ENCODE measurements around the gene ATP8A2.
"Not testable (repeated sequence)": the region's sequence is repeated elsewhere in the genome, so short reads cannot be mapped to it uniquely, and the experiment has no call there.

GRCh38 chr13:25790137-25790536 lies 418.4 kb downstream of the ATP8A2 start:
- TF ChIP-seq REST (IDR thresholded peaks at IDR 0.05; ENCODE audit: borderline replicate concordance); REST (CRISPR knock-in tag; IDR thresholded peaks at IDR 0.05; ENCODE audit: low read depth); YY1 (IDR thresholded peaks at IDR 0.05; ENCODE audit: borderline replicate concordance in 1 of 3, control insufficient read depth in 1 of 3, extremely low read depth in 1 of 3, insufficient read depth in 3 of 3, insufficient read length in 1 of 3, insufficient replicate concordance in 2 of 3, low read depth in 1 of 3, low read length in 2 of 3); ELF1 (tag; IDR thresholded peaks at IDR 0.05); CSDE1 (IDR thresholded peaks at IDR 0.05); KLF10 (CRISPR knock-in tag; IDR thresholded peaks at IDR 0.05); CTCF (IDR thresholded peaks at IDR 0.05 in 2 of 3, conservative IDR thresholded peaks at IDR 0.05 in 1 of 3; ENCODE audit: insufficient read depth in 2 of 3, low read depth in 1 of 3, low read length in 3 of 3); ARID2 (IDR thresholded peaks at IDR 0.05); CCNT2 (IDR thresholded peaks at IDR 0.05; ENCODE audit: borderline replicate concordance, extremely low read depth, insufficient read length, low read depth, low read length); SMAD3 (CRISPR knock-in tag; conservative IDR thresholded peaks at IDR 0.05); NFIX (CRISPR knock-in tag; IDR thresholded peaks at IDR 0.05; ENCODE audit: low read depth); MAX (CRISPR knock-in tag; IDR thresholded peaks at IDR 0.05); TBL1XR1 (IDR thresholded peaks at IDR 0.05; ENCODE audit: low read length in 2 of 2): not testable (repeated sequence)

Data from K562 (cell line).